Measurements from ENCODE around the gene VPS39. TPM values are rescaled to one million over a fixed set of nuclear protein-coding genes. Genes with fewer than 3 reads are reported as not detected.

VPS39 gene
- total and polyA plus RNA-seq, 2 of the 13 experiments (the other 11 are each of a cell fraction or from before 2014, with no cell fraction given) = 22.9 to 32.0 TPM

GRCh38 chr15:42203891-42204290, 4.2 kb downstream of the VPS39 start:
- H3K4me2 ChIP-seq (ENCODE audit: low read depth, low read length) = no peak overlapping the region
- 94% methylated on average over 2 of the region's 3 CpGs for WGBS (ENCODE audit: low lambda C conversion rate)
- no peak overlapping the region for H3K4me3 ChIP-seq (replicated peaks in 1 of 3; ENCODE audit: insufficient read depth in 1 of 3, low read depth in 2 of 3, low read length in 3 of 3)
- FAIRE-seq = no peak
- intact Hi-C loops (cut with micrococcal nuclease; ENCODE audit: unreplicated experiment) = no loop called here
- no peaks in the 10 kb centered on the region for H3K9me3 ChIP-seq (ENCODE audit: low read length)
- peaks cover 0 to 2% of the 10 kb centered on the region in 2 experiments; a peak in 2 of 5 replicates for H3K36me3 ChIP-seq (replicated peaks in 1 of 2; ENCODE audit: control insufficient read depth in 1 of 2, insufficient read depth in 2 of 2, low read length in 2 of 2)
- H3K27ac ChIP-seq (ENCODE audit: extremely low read length, insufficient read depth, low read length) = no peak overlapping the region
- TF ChIP-seq ZNF768 (CRISPR knock-in tag; IDR thresholded peaks at IDR 0.05) (no peak), SMARCE1 (IDR thresholded peaks at IDR 0.05; ENCODE audit: borderline replicate concordance) (no peak), FOXC1 (CRISPR knock-in tag; IDR thresholded peaks at IDR 0.05; ENCODE audit: borderline replicate concordance) (no peak), ZNF569 (CRISPR knock-in tag; IDR thresholded peaks at IDR 0.05; ENCODE audit: borderline replicate concordance) (no peak), ZFP36 (IDR thresholded peaks at IDR 0.05; ENCODE audit: borderline replicate concordance, low read depth, low read length, partially characterized antibody) (no peak), CBX5 (CRISPR knock-in tag; IDR thresholded peaks at IDR 0.05; ENCODE audit: borderline replicate concordance) (no peak), RBM22 (optimal IDR thresholded peaks at IDR 0.05; ENCODE audit: low read length) (no peak), ZNF24 (IDR thresholded peaks at IDR 0.05) (no peak), ZBTB1 (CRISPR knock-in tag; IDR thresholded peaks at IDR 0.05; ENCODE audit: borderline replicate concordance) (no peak)
- peaks cover 23% of the 10 kb centered on the region for H3K4me1 ChIP-seq (ENCODE audit: insufficient read depth, low read length)
- no peak overlapping the region for H3K9ac ChIP-seq (ENCODE audit: insufficient read depth, low read depth, low read length)
- in situ Hi-C loops (cut with HindIII; ENCODE audit: extremely low pct_ligation_motif_present, low pct_unique_long_range_greater_than_20kb) = no loop called here
- no peak overlapping the region for H2AFZ ChIP-seq (ENCODE audit: low read length)
- no TSS peak for BruUV-seq (replicated peaks)
- DNase-seq (ENCODE audit: low spot score) = no peak
- CTCF ChIA-PET (ENCODE audit: low intra/inter-chr PET ratio, low total read pairs) = no interaction called here
- H3K27me3 ChIP-seq (ENCODE audit: control insufficient read depth in 1 of 2, insufficient read depth in 2 of 2, low read length in 2 of 2) = no peaks in the 10 kb centered on the region; a peak in 1 of 5 replicates
- peaks cover 17% of the 10 kb centered on the region for H3K79me2 ChIP-seq (ENCODE audit: insufficient read depth, low read length)
- H4K20me1 ChIP-seq (ENCODE audit: insufficient read depth, low read length) = no peaks in the 10 kb centered on the region
- POLR2A ChIA-PET = no interaction called here
- ATAC-seq = no peak

GRCh38 chr15:42202653-42203052, 5.5 kb downstream of the VPS39 start:
- no peak for DNase-seq (ENCODE audit: low spot score)
- H3K79me2 ChIP-seq (ENCODE audit: insufficient read depth, low read length) = peaks cover 15% of the 10 kb centered on the region
- H3K4me3 ChIP-seq (replicated peaks in 1 of 3; ENCODE audit: insufficient read depth in 1 of 3, low read depth in 2 of 3, low read length in 3 of 3) = no peak overlapping the region
- no peak overlapping the region for H2AFZ ChIP-seq (ENCODE audit: low read length)
- H3K4me2 ChIP-seq (ENCODE audit: low read depth, low read length) = no peak overlapping the region
- no peak for ATAC-seq
- FAIRE-seq = no peak
- intact Hi-C loops (cut with micrococcal nuclease; ENCODE audit: unreplicated experiment) (no loop called here), in situ Hi-C loops (cut with HindIII; ENCODE audit: extremely low pct_ligation_motif_present, low pct_unique_long_range_greater_than_20kb) (no loop called here)
- no peaks in the 10 kb centered on the region for H3K9me3 ChIP-seq (ENCODE audit: low read length)
- H3K27me3 ChIP-seq (ENCODE audit: control insufficient read depth in 1 of 2, insufficient read depth in 2 of 2, low read length in 2 of 2) = no peaks in the 10 kb centered on the region; a peak in 1 of 5 replicates
- 92% methylated on average over 2 of the region's 2 CpGs for WGBS (ENCODE audit: low lambda C conversion rate)
- peaks cover 0 to 2% of the 10 kb centered on the region in 2 experiments; a peak in 1 of 5 replicates for H3K36me3 ChIP-seq (replicated peaks in 1 of 2; ENCODE audit: control insufficient read depth in 1 of 2, insufficient read depth in 2 of 2, low read length in 2 of 2)
- no peak overlapping the region for H3K9ac ChIP-seq (ENCODE audit: insufficient read depth, low read depth, low read length)
- H3K4me1 ChIP-seq (ENCODE audit: insufficient read depth, low read length) = peaks cover 16% of the 10 kb centered on the region
- no peaks in the 10 kb centered on the region for H4K20me1 ChIP-seq (ENCODE audit: insufficient read depth, low read length)
- CTCF ChIA-PET (ENCODE audit: low intra/inter-chr PET ratio, low total read pairs) = no interaction called here
- BruUV-seq (replicated peaks) = no TSS peak
- no peak overlapping the region for H3K27ac ChIP-seq (ENCODE audit: extremely low read length, insufficient read depth, low read length)
- POLR2A ChIA-PET = no interaction called here
- TF ChIP-seq ZNF580 (CRISPR knock-in tag; IDR thresholded peaks at IDR 0.05; ENCODE audit: borderline replicate concordance, low read depth) (no peak), HNRNPLL (IDR thresholded peaks at IDR 0.05; ENCODE audit: low read depth, low read length, poor library complexity, severe bottlenecking) (no peak), NFATC3 (CRISPR knock-in tag; IDR thresholded peaks at IDR 0.05) (no peak), ZBTB14 (CRISPR knock-in tag; IDR thresholded peaks at IDR 0.05) (no peak), HDAC1 (CRISPR knock-in tag; IDR thresholded peaks at IDR 0.05) (no peak), ATAD3A (CRISPR knock-in tag; IDR thresholded peaks at IDR 0.05) (no peak), ZNF558 (CRISPR knock-in tag; IDR thresholded peaks at IDR 0.05; ENCODE audit: borderline replicate concordance) (no peak), GATAD1 (CRISPR knock-in tag; IDR thresholded peaks at IDR 0.05) (no peak), ZNF839 (CRISPR knock-in tag; IDR thresholded peaks at IDR 0.05; ENCODE audit: borderline replicate concordance) (no peak), PHF21A (CRISPR knock-in tag; IDR thresholded peaks at IDR 0.05) (no peak), SPEN (CRISPR knock-in tag; IDR thresholded peaks at IDR 0.05; ENCODE audit: low read depth) (no peak), REL (CRISPR knock-in tag; conservative IDR thresholded peaks at IDR 0.05) (no peak)

All from HepG2 (cell line).